Dermis blood vessel endothelial cell (primary cell): ENCODE measurements around the gene SNTA1. TPM values are rescaled to one million over a fixed set of nuclear protein-coding genes. Genes with fewer than 3 reads are reported as not detected.
"Not testable (repeated sequence)": the region's sequence is repeated elsewhere in the genome, so short reads cannot be mapped to it uniquely, and the experiment has no call there.

Experiments
- DNase-seq: peaks from one replicate; pipeline ENCODE4 v3.0.0; 2010
- total RNA-seq: library from RNA; depleted of rRNA; stranded (reverse); fragments of >200 nt; gene quantifications from 2 replicates; pipeline ENCODE4 v1.2.3, GENCODE V29; 2014

Gene SNTA1
- total RNA-seq, result 7.2 and 8.8 TPM in 2 replicates

DNA sequence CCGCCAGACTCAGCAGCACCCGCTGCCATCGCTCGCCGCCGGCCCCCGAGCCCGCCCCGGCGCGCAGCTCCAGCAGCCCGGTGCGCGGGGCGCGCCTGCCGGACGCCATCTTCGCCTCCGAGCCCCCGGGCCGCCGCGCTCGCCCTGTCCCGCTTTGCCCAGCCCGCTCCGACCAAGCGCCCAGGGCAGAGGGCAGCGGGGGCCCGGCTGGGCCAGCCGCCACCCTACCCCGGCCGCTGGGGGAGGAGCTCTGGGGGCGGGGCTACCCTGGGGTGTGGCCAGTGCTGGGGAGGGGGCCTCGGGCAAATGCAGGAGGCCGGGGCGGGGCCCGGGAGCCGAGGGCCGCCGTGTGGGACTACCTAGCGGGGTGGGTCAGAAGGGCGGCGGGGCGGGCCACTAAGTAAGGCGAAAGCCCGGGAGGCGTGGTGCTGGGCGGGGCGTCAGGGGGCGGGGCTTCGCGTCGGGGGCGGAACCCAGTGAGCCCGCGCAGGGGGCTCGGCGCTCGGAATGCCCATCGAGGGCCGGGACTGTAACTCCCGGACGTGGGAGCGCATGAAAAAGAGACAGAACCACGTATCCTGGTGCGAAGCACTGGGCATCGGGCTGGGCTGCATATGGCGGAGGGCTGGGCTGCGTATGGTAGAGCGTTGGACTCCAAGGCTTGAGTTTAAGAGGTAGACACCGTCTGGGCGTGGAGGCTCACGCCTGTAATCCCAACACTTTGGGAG lies at the start of gene SNTA1:
Gene SNTA1 (minus strand): TSS at position 252 of the 728 bp plus-strand sequence. CDS start 143 bp downstream, at position 109.
- peak; percentile 72 for DNase-seq

DNA sequence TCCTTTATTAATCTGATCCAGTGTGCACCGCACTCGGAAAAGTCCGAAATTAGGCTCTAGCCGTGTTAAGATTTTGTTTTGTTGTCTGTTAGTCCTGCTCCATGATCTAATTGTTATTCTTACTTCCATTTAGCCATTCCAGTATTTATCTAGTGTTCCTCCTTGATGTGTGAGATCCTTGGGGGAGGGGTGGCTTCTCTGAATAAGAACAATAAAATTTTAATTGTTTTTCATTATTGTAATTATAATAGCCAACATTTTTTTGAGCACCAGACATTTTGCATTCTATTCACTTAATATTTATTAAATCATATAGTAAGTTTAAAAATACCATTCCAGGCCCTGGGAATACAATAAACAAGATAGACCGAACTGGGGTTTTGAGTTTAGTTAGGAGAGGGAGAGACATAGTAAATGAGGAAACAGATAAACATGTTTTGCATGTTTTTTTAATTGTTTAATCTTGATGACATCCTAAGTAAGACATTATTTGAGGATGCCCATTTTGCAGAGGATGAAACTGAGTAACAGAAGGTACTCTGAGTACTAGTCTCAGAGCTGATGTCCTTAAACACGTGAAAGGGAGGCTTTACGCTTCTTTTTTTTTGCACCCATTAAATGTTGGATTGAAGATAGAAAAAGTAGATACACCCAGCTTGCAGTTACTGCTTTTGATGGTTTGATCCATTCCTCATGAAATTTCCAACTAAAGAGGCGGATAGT lies 47.5 kb upstream of the SNTA1 start:
- DNase-seq, result peak; percentile 19

DNA sequence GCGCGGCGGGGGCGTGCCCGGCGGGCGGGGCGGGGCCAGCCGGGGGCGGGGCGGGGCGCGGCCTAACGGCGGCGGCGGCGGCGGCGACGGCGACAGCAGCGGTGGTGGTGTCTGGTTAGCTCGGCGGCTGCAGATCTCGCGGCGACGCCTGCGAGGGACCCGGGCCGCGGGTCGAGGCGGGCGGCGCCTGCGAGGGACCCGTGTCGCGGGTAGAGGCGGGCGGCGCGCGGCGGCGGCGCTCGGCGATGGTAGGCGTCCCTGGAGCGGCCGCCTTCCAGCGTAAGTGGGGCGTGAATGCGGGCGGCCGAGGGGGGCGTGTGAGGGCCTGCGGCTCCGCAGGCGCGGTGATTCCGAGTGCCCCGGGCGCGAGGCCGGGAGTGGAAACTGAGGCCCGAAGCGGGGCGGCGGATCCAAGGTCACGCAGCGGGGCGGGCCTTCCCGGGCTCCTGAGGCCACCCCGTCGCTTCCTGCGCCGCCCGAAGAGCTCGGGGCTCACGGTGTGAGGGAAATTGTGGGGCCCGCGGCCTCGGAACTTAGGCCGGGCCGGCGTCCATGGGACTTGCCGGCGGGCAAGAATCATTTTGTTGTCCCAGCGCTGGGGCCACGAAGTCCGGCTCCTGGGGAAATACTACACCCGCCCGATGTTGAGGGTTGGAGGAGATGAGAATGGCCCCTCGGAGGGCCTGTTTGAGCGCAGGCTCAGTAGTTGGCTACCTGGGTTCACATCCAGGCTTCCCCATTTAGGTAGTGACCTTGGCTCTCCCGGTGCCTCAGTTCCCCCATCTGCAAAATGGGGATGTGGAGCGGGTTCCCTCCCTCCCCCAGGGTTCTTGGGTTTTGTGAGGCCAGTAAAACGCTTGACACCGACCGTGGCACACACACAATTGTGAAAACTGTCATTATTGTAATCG lies 46.7 kb upstream of the SNTA1 start, which contains the start of gene CBFA2T2:
Gene CBFA2T2 (plus strand): TSS at position 74 of the 911 bp plus-strand sequence. CDS start 172 bp downstream, at position 246.
- peak; percentile 78 for DNase-seq

DNA sequence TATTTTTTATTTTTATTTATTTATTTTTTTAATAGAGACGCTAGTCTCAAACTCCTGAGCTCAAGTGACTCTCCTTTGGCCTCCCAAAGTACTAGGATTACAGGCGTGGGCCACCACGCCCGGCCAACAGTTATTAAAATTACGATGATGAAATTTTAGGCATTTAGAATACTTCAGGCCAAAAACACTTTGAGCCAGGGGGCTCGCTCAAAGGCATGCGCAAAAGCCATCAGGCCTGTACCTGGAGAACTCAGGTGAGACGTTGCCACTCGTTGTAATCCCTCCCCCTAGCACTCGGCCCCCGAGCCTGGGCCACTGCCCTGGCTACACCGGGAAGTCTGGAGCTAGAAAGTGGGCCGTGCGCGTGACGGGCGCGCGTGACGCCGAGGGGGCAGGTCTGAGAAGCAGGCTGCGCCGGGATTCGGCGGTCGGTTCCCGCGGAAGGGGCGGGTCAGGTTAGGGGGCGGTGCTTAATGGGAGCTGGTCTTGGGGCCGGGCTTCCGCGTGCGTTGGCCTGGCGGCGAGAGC lies 46.0 kb upstream of the SNTA1 start:
- peak; percentile 98 for DNase-seq

DNA sequence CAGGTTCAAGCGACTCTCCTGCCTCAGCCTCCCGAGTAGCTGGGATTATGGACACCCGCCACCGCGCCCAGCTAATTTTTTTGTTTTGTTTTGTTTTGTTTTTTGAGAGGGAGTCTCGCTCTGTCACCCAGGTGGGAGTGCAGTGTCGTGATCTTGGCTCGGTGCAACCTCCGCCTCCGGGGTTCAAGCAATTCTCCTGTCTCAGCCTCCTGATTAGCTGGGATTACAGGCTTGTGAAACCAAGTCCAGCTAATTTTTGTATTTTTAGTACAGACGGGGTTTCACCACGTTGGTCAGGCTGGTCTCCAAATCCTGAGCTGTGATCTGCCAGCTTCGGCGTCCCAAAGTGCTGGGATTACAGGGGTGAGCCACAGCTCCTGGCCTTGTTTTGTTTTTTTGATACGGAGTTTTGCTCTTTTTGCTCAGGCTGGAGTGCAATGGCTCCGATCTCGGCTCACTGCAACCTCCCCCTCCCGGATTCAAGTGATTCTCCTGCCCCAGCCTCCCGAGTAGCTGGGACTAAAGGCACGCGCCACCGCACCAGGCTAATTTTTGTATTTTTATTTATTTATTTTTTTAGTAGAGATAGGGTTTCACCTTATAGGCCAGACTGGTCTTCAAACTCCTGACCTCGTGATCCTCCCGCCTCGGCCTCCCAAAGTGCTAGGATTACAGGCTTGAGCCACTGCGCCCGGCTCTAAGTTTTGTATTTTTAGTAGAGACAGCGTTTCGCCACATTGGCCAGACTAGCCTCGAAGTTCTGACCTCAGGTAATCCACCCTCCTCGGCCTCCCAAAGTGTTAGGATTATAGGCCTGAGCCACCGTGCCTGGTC lies 45.3 kb upstream of the SNTA1 start:
- DNase-seq, result not testable (repeated sequence)

DNA sequence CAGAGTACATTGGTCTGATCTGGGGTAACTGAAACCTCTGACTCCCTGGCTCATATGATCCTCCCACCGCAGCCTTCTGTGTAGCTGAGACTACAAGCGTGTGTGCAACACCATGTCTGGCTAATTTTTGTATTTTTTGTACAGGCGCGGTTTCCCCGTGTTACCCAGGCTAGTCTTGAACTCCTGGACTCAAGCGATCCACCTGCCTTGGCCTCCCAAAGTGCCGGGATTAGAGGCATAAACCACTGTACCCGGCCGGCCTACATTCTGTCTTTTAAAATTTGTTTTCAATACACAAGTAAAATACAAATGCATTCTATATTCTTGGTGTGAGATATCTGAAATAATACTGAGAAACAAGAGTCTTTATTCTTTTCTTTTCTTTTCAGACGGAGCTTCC lies 44.6 kb upstream of the SNTA1 start:
- DNase-seq, result no peak

DNA sequence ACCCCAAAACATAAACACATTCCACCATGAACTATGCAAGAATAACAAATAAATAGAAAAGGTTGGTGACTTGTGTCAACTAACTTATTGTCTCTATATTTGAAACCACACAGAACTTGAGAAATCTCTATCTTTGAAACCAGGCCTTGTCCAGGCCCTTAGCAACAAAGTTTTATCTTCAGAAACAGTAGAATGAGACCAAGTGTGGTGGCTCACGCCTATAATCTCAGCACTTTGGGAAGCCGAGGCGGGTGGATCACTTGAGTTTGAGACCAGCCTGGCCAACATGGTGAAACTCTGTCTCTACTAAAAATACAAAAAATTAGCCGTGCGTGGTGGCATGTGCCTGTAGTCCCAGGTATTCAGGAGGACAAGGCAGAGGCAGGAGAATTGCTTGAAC lies 39.6 kb upstream of the SNTA1 start:
- DNase-seq, result not testable (repeated sequence)

DNA sequence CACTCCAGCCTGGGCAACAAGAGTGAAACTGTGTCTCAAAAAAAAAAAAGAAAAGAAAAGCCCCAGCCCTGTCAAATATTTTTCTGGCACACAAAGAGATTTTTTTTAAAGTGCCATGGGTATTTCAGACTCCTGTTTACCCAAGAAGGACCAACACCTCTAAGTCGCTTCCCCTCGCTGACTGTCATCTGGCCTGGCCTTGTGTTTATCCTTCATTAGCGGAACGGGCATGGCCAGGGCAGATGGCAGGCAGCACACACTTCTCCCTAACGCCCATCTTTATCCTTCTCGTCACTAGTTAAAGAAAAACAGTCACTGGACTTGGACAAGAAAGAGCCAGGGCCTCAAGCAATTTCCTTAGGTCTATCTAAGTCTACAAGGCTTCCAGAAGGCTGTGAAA lies 39.0 kb upstream of the SNTA1 start:
- no peak for DNase-seq

DNA sequence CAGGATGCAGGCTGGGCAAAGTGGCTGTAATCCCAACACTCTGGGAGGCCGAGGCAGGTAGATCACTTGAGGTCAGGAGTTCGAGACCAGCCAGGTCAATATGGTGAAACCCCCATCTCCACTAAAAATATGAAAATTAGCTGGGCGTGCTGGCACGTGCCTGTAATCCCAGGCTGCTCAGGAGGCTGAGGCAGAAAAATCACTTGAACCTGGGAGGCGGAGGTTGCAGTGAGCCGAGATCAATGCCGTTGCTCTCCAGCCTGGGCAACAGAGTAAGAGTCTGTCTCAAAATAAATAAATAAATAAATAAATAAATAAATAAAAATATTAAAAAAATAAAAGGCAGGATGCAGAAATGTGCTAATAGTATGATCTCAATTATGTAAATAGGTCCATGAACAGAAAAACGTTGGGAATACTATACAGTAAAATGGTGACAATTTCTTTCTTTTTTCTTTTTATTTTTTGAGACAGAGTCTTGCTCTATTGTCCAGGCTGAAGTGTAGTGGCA lies 37.9 kb upstream of the SNTA1 start:
- DNase-seq, result no peak

DNA sequence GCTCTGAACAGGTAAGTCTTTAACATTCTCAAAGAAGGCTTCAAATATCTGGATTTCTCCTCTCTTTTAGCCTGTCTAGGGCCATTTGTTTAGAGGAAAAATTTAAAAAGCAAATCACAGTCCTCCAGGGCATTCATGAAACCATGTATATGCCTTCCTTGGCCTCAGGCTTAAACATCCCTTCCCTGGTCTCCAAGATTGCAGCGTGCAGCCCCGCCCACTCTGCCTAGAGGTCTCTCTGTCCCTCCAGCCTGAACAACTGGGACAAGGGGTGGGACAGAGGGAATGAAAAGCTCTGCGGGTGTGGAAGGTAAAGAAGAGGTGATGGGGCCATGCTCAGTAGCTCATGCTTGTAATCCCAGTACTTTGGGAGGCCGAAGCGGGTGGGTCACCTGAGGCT lies 36.5 kb upstream of the SNTA1 start:
- no peak for DNase-seq

DNA sequence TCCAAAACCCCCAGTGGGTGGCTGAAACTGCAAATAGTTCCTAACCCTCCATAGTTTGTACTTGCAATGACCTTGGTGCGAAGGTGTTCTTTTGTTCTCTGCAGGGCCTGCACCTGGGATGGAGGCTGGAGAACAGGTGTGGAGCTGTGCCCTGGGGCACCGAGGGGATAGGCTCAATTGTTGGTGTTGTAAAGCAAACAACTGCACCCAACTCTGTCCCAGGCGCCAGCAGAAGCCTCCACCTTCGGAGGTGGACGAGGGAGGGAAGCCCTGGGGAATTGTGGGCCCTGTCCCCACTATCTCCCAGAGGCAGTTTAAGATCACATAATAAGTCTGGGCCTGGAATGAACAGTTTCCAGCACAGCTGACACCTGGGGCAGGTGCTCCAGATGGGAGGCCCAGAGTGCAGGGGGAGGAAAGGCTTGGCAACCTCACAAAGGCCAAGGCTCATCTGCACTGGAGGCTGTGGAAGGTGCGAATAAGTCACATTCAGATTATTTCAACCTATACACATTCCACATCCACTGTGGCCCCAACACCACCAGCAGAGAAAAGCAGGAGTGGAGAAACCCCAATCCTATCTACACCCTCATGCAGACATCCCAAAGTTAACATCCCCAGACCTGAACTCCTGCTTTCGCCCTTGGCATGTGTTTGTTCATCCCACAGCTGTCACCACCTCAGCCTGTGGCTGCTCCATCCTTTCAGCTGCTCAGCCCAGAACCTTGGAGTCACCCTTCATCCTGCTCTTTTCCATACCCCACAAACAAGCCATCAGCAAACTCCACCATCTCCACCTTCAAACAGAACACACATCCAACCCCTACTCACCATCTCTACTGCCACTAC lies 34.0 kb upstream of the SNTA1 start:
- no peak for DNase-seq

DNA sequence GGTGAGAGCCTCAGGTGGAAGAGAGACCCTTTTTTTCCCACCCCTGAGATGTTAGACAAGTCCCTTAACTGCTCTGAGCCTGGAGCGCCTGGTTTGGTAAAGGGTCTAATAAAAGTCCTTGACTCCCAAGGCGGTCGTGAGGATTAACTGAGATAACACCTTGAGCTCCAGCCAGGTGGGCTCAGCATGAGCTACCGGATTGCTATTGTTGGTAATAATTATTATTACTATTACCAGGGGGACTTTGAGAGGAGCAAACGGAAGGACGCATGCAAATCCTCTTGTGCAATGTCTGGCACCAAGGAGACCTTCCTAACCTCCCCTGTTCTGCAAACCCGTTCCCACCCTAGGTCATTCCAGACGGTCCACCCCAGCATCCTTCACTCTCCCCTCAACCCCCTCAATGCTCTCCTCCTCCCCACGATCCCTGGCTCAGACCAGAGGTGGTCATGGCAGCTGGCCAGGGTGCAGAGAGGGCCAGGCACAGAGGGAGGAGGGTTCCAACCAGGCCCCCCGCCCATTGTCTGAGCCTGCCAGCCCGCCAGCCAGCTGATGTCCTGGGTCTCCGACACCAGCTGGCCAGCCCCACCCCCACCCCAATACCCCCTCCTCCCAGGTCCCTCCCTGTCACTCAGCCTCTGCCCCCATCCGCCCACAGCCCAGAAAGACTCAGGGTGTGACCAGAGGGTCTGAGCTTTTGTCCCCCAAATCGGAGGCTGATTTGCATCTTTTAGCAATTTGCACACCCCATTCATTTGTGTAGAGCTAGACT lies 32.0 kb upstream of the SNTA1 start:
- DNase-seq, result no peak

DNA sequence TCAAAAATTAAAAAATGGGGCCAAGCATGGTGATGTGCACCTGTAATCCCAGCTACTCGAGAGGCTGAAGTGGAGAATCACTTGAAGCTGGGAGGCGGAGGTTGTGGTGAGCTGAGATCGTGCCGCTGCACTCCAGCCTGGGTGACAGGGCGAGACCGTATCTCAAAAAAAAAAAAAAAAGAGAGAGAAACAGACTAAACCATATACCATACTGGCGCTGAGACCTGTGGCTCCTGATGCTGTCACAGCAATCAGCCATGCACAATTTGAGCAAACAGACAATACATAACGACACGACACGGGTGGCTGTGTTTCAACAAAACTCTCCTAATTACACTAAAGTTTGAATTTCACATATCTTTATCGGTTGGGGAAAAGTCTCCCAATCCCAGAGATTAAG lies 31.4 kb upstream of the SNTA1 start:
- no peak for DNase-seq

DNA sequence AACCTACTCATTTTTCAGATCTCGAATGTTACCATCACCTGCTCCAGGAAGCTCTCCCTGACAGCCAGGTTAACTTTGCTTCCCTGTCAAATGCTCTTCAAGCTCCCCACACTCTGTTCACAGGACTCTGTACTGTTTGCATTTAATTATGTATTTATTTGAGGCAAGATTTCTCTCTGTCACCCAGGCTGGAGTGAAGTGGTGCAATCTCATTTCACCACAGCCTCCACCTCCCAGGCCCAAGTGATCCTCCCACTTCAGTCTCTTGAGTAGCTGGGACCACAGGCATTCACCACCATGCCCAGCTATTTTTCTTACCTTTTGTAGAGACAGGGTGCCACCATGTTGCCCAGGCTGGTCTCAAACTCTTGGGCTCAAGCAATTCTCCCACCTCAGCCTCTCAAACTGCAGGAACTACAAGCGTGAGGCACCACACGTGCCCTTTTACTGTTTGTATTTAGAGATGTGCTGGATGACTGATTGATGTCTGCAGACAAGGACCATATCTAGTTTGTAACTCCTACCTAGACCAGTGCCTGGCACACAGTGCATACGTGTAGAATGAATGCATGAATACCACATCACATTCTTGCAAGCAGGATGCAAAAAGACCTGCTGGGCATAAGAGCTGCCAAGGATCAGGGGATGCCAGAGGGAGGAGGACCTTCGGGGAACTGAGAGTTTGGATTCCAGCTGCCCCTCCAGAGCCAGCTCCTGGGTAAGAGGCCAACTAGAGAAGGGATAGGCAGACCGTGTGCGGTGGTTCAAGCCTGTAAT lies 30.7 kb upstream of the SNTA1 start:
- no peak for DNase-seq

DNA sequence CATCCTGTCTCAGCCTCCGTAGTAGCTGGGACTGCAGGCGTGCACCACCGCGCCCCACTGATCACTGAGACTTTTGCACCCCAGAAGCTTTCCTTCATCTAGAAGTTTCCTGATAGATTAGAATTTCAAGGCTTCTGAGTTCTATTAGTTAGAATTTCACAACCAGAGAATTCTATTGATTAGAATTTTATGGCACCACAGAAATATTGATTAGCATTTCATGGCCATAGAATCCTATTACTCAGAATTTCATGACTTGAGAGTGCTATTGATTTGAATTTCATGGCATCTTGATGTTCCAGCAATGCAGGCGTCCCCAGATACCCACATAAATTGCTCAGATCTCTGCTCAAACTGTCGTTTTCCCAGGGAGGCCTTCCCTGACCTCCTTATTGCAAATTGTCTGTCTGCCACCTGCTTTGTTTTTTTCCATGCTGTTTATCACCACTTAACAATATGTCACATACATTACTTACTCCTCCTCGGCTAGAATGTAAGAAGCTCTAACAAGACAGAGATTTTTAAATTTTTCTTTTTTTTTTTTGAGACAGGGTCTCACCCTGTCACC lies 29.4 kb upstream of the SNTA1 start:
- DNase-seq, result no peak

DNA sequence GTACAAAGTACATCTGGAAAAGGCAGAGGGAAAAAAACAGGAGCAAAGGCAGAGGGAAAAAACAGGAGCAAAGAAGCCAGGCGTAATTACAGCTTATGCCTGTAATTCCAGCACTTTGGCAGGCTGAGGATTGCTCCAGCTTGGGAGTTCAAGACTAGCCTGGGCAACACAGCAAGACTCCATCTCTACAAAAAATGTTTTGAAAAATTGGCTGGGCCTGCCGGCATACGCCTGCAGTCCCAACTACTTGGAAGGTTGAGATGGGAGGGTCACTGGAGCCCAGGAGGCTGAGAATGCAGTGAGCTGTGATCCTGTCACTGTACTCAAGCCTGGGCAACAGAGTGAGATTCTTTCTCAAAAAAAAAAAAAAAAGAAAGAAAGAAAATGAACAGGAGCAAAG lies 27.3 kb upstream of the SNTA1 start:
- DNase-seq, result no peak

DNA sequence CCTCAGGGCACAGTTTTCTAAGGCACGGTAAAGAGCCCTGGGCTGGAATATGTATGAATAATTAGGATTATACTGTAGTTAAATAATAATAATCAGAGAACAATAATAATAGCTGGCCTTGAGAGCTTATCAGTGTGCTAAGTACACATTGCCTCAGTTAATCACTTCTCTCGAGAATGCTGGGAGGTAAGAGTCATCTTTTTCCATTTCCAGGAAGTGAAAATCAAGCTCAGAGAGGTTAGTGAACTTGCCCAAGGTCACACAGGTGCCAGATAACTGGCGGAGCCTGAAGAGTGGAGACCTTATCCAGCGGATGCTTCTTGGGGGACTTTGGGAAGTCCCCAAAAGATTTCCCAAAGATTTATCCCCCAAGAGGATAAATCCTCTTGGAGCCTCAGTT lies 26.9 kb upstream of the SNTA1 start:
- no peak for DNase-seq

DNA sequence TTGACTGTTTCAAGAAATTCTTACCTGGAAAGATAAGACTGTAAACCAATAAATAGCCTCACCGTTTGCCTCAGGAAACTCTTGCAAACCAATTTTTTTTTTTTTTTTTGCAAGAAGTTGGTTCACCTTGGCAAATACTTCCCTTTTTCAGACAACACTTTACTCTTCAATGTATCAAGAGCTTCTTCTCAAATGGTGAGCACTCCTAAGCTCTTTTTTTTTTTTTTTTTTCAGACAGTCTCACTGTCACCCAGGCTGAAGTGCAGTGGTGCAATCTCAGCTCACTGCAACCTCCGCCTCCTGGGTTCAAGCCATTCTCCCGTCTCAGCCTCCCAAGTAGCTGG lies 22.7 kb upstream of the SNTA1 start:
- no peak for DNase-seq
